Prostate gland (tissue), 2 donors: ENCODE data around the gene SASS6.

ENCODE experiments used
- POLR2AphosphoS5 ChIP-seq: sonication (generic); formaldehyde crosslinking; IDR thresholded peaks from one replicate; pipeline ENCODE4 v1.6.1; 2017; ENCODE audit warnings: antibody characterized with exemption
- TF ChIP-seq, protein P1 (sequence below), 4 experiments: fragments of 200-600 bp in 2 of 4; fragments of 450-650 bp in 2 of 4; sonication (generic) in 2 of 4; IDR thresholded peaks; 1 replicate in 3 of 4; 2 replicates in 1 of 4; pipeline ENCODE4 v1.5.1; 2016 to 2019; ENCODE audit warnings: antibody characterized with exemption in 4 of 4, mild to moderate bottlenecking in 2 of 4, moderate library complexity in 2 of 4

DNA sequence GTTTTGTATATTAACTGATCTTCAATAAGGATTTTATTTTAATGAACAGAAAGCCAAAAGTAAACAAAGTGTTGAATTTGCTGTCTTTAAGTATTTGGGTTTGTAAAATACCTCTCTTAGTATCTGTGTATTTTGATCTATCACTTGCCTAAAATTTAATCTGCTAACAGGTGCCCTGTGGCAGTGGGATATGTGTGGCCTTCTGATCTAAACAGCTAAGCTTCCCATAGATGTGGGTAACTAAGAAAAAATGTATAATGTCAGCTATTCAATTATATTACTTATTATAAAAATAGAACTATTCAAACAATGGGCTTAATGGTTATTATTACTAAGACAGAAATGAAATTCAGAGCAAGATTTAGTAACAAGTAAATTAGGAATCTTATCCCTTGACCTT is 30.2 kb upstream of the SASS6 start:
- TF ChIP-seq POLR2AphosphoS5 = no peak
- TF ChIP-seq, protein P1, sequence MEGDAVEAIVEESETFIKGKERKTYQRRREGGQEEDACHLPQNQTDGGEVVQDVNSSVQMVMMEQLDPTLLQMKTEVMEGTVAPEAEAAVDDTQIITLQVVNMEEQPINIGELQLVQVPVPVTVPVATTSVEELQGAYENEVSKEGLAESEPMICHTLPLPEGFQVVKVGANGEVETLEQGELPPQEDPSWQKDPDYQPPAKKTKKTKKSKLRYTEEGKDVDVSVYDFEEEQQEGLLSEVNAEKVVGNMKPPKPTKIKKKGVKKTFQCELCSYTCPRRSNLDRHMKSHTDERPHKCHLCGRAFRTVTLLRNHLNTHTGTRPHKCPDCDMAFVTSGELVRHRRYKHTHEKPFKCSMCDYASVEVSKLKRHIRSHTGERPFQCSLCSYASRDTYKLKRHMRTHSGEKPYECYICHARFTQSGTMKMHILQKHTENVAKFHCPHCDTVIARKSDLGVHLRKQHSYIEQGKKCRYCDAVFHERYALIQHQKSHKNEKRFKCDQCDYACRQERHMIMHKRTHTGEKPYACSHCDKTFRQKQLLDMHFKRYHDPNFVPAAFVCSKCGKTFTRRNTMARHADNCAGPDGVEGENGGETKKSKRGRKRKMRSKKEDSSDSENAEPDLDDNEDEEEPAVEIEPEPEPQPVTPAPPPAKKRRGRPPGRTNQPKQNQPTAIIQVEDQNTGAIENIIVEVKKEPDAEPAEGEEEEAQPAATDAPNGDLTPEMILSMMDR (IDR thresholded peaks at IDR 0.05) = no peak
